ENCODE results near the gene TNFRSF13B.

The TNFRSF13B gene

GRCh38 chr17:16937431-16937830 lies 34.5 kb downstream of the TNFRSF13B start:
- Histone ChIP-seq H3K27ac (ENCODE audit: low read depth, low read length) (no peak overlapping the region), H3K4me1 (ENCODE audit: control insufficient read depth in 1 of 2, insufficient read depth in 2 of 2, low read length in 2 of 2) (no peaks in the 10 kb centered on the region), H3K4me3 (ENCODE audit: low read depth in 1 of 2, low read length in 2 of 2) (no peak overlapping the region), H3K36me3 (ENCODE audit: control insufficient read depth in 1 of 2, insufficient read depth in 2 of 2, low read length in 2 of 2) (no peaks in the 10 kb centered on the region), H3K9me3 (ENCODE audit: control insufficient read depth in 1 of 2, low read length in 2 of 2) (no peaks in the 10 kb centered on the region), H3K9ac (ENCODE audit: low read depth in 1 of 2, low read length in 2 of 2) (no peak overlapping the region), H3K27me3 (ENCODE audit: control insufficient read depth in 1 of 2, insufficient read depth in 2 of 2, low read length in 2 of 2) (no peaks in the 10 kb centered on the region)

- H3K9me3 ChIP-seq (ENCODE audit: control insufficient read depth in 1 of 2, low read length in 2 of 2): no peaks in the 10 kb centered on the region
- no peaks in the 10 kb centered on the region for H3K36me3 ChIP-seq (ENCODE audit: control insufficient read depth in 1 of 2, insufficient read depth in 2 of 2, low read length in 2 of 2)
- H3K4me1 ChIP-seq (ENCODE audit: control insufficient read depth in 1 of 2, insufficient read depth in 2 of 2, low read length in 2 of 2): no peaks in the 10 kb centered on the region
- H3K9ac ChIP-seq (ENCODE audit: low read depth in 1 of 2, low read length in 2 of 2): no peak overlapping the region
- H3K27me3 ChIP-seq (ENCODE audit: control insufficient read depth in 1 of 2, insufficient read depth in 2 of 2, low read length in 2 of 2): no peaks in the 10 kb centered on the region
- H3K4me3 ChIP-seq (ENCODE audit: low read depth in 1 of 2, low read length in 2 of 2): no peak overlapping the region
- no peak overlapping the region for H3K27ac ChIP-seq (ENCODE audit: low read depth, low read length)
These were observed 35.2 kb downstream of the TNFRSF13B start for GRCh38 chr17:16936536-16937310.

GRCh38 chr17:16935786-16936185 lies 36.1 kb downstream of the TNFRSF13B start:
- Histone ChIP-seq H3K27ac (ENCODE audit: low read depth, low read length) (no peak overlapping the region), H3K4me1 (ENCODE audit: control insufficient read depth in 1 of 2, insufficient read depth in 2 of 2, low read length in 2 of 2) (no peaks in the 10 kb centered on the region), H3K9me3 (ENCODE audit: control insufficient read depth in 1 of 2, low read length in 2 of 2) (no peaks in the 10 kb centered on the region), H3K36me3 (ENCODE audit: control insufficient read depth in 1 of 2, insufficient read depth in 2 of 2, low read length in 2 of 2) (no peaks in the 10 kb centered on the region), H3K27me3 (ENCODE audit: control insufficient read depth in 1 of 2, insufficient read depth in 2 of 2, low read length in 2 of 2) (no peaks in the 10 kb centered on the region), H3K4me3 (ENCODE audit: low read depth in 1 of 2, low read length in 2 of 2) (no peak overlapping the region), H3K9ac (ENCODE audit: low read depth in 1 of 2, low read length in 2 of 2) (no peak overlapping the region)

- Histone ChIP-seq H3K4me3 (ENCODE audit: low read depth in 1 of 2, low read length in 2 of 2) (no peak overlapping the region), H3K36me3 (ENCODE audit: control insufficient read depth in 1 of 2, insufficient read depth in 2 of 2, low read length in 2 of 2) (no peaks in the 10 kb centered on the region), H3K27me3 (ENCODE audit: control insufficient read depth in 1 of 2, insufficient read depth in 2 of 2, low read length in 2 of 2) (no peaks in the 10 kb centered on the region), H3K9ac (ENCODE audit: low read depth in 1 of 2, low read length in 2 of 2) (no peak overlapping the region), H3K27ac (ENCODE audit: low read depth, low read length) (no peak overlapping the region), H3K4me1 (ENCODE audit: control insufficient read depth in 1 of 2, insufficient read depth in 2 of 2, low read length in 2 of 2) (no peaks in the 10 kb centered on the region), H3K9me3 (ENCODE audit: control insufficient read depth in 1 of 2, low read length in 2 of 2) (no peaks in the 10 kb centered on the region)
These were observed 36.7 kb downstream of the TNFRSF13B start for GRCh38 chr17:16935241-16935663.

GRCh38 chr17:16934836-16935235 lies 37.1 kb downstream of the TNFRSF13B start:
- no peaks in the 10 kb centered on the region for H3K36me3 ChIP-seq (ENCODE audit: control insufficient read depth in 1 of 2, insufficient read depth in 2 of 2, low read length in 2 of 2)
- H3K27ac ChIP-seq (ENCODE audit: low read depth, low read length): no peak overlapping the region

GRCh38 chr17:16934133-16934795 lies 37.7 kb downstream of the TNFRSF13B start:
- Histone ChIP-seq H3K27me3 (ENCODE audit: control insufficient read depth in 1 of 2, insufficient read depth in 2 of 2, low read length in 2 of 2) (no peaks in the 10 kb centered on the region), H3K27ac (ENCODE audit: low read depth, low read length) (no peak overlapping the region), H3K4me1 (ENCODE audit: control insufficient read depth in 1 of 2, insufficient read depth in 2 of 2, low read length in 2 of 2) (no peaks in the 10 kb centered on the region), H3K9me3 (ENCODE audit: control insufficient read depth in 1 of 2, low read length in 2 of 2) (no peaks in the 10 kb centered on the region), H3K4me3 (ENCODE audit: low read depth in 1 of 2, low read length in 2 of 2) (no peak overlapping the region), H3K36me3 (ENCODE audit: control insufficient read depth in 1 of 2, insufficient read depth in 2 of 2, low read length in 2 of 2) (no peaks in the 10 kb centered on the region), H3K9ac (ENCODE audit: low read depth in 1 of 2, low read length in 2 of 2) (no peak overlapping the region)

More at GRCh38 chr17:16934836-16935235, 37.1 kb downstream of the TNFRSF13B start:
- Histone ChIP-seq H3K9ac (ENCODE audit: low read depth in 1 of 2, low read length in 2 of 2) (no peak overlapping the region), H3K27me3 (ENCODE audit: control insufficient read depth in 1 of 2, insufficient read depth in 2 of 2, low read length in 2 of 2) (no peaks in the 10 kb centered on the region), H3K4me1 (ENCODE audit: control insufficient read depth in 1 of 2, insufficient read depth in 2 of 2, low read length in 2 of 2) (no peaks in the 10 kb centered on the region), H3K9me3 (ENCODE audit: control insufficient read depth in 1 of 2, low read length in 2 of 2) (no peaks in the 10 kb centered on the region), H3K4me3 (ENCODE audit: low read depth in 1 of 2, low read length in 2 of 2) (no peak overlapping the region)

GRCh38 chr17:16933317-16934132 lies 38.4 kb downstream of the TNFRSF13B start:
- no peak overlapping the region for H3K27ac ChIP-seq (ENCODE audit: low read depth, low read length)
- no peaks in the 10 kb centered on the region for H3K9me3 ChIP-seq (ENCODE audit: control insufficient read depth in 1 of 2, low read length in 2 of 2)
- H3K4me1 ChIP-seq (ENCODE audit: control insufficient read depth in 1 of 2, insufficient read depth in 2 of 2, low read length in 2 of 2): no peaks in the 10 kb centered on the region
- H3K27me3 ChIP-seq (ENCODE audit: control insufficient read depth in 1 of 2, insufficient read depth in 2 of 2, low read length in 2 of 2): no peaks in the 10 kb centered on the region
- H3K9ac ChIP-seq (ENCODE audit: low read depth in 1 of 2, low read length in 2 of 2): no peak overlapping the region
- no peak overlapping the region for H3K4me3 ChIP-seq (ENCODE audit: low read depth in 1 of 2, low read length in 2 of 2)
- no peaks in the 10 kb centered on the region for H3K36me3 ChIP-seq (ENCODE audit: control insufficient read depth in 1 of 2, insufficient read depth in 2 of 2, low read length in 2 of 2)

GRCh38 chr17:16932611-16933010 lies 39.3 kb downstream of the TNFRSF13B start:
- Histone ChIP-seq H3K9ac (ENCODE audit: low read depth in 1 of 2, low read length in 2 of 2) (no peak overlapping the region), H3K36me3 (ENCODE audit: control insufficient read depth in 1 of 2, insufficient read depth in 2 of 2, low read length in 2 of 2) (no peaks in the 10 kb centered on the region), H3K9me3 (ENCODE audit: control insufficient read depth in 1 of 2, low read length in 2 of 2) (no peaks in the 10 kb centered on the region), H3K27ac (ENCODE audit: low read depth, low read length) (no peak overlapping the region), H3K4me3 (ENCODE audit: low read depth in 1 of 2, low read length in 2 of 2) (no peak overlapping the region), H3K27me3 (ENCODE audit: control insufficient read depth in 1 of 2, insufficient read depth in 2 of 2, low read length in 2 of 2) (no peaks in the 10 kb centered on the region), H3K4me1 (ENCODE audit: control insufficient read depth in 1 of 2, insufficient read depth in 2 of 2, low read length in 2 of 2) (no peaks in the 10 kb centered on the region)

GRCh38 chr17:16932156-16932555 lies 39.8 kb downstream of the TNFRSF13B start:
- Histone ChIP-seq H3K4me3 (ENCODE audit: low read depth in 1 of 2, low read length in 2 of 2) (no peak overlapping the region), H3K36me3 (ENCODE audit: control insufficient read depth in 1 of 2, insufficient read depth in 2 of 2, low read length in 2 of 2) (no peaks in the 10 kb centered on the region), H3K9ac (ENCODE audit: low read depth in 1 of 2, low read length in 2 of 2) (no peak overlapping the region), H3K4me1 (ENCODE audit: control insufficient read depth in 1 of 2, insufficient read depth in 2 of 2, low read length in 2 of 2) (no peaks in the 10 kb centered on the region), H3K27me3 (ENCODE audit: control insufficient read depth in 1 of 2, insufficient read depth in 2 of 2, low read length in 2 of 2) (no peaks in the 10 kb centered on the region), H3K27ac (ENCODE audit: low read depth, low read length) (no peak overlapping the region), H3K9me3 (ENCODE audit: control insufficient read depth in 1 of 2, low read length in 2 of 2) (no peaks in the 10 kb centered on the region)
